HCT116 (cell line): ENCODE measurements around the gene LIPK.

Experiments used
- ATF3 ChIP-seq: IDR thresholded peaks from 2 replicates; pipeline ENCODE4 v1.6.1; 2012
- CTCF ChIP-seq, 3 experiments: fragments of 200-600 bp in 1 of 3; sonication (generic) in 1 of 3; IDR thresholded peaks in 2 of 3; conservative IDR thresholded peaks in 1 of 3; 2 replicates each; pipeline ENCODE4 v1.5.1; 2012 to 2017; ENCODE audit warnings: low read depth in 2 of 3, low read length in 2 of 3, antibody characterized with exemption in 1 of 3, borderline replicate concordance in 1 of 3, control low read depth in 1 of 3, mild to moderate bottlenecking in 1 of 3, mixed read lengths in 1 of 3, mixed run types in 1 of 3, moderate library complexity in 1 of 3; ENCODE audit not compliant: insufficient read depth in 1 of 3
- EZH2phosphoT487 ChIP-seq: fragments of 200-600 bp; IDR thresholded peaks from 2 replicates; pipeline ENCODE4 v1.6.1; 2018; ENCODE audit warnings: antibody characterized with exemption, borderline replicate concordance
- POLR2AphosphoS5 ChIP-seq: IDR thresholded peaks from 2 replicates; pipeline ENCODE4 v1.6.1; 2011; ENCODE audit warnings: mild to moderate bottlenecking, low read depth, low read length, moderate library complexity
- REST ChIP-seq: IDR thresholded peaks from 2 replicates; pipeline ENCODE4 v1.6.1; 2012; ENCODE audit warnings: low read depth
- SIN3A ChIP-seq: IDR thresholded peaks from 2 replicates; pipeline ENCODE4 v1.6.1; 2012; ENCODE audit warnings: low read depth
- SRF ChIP-seq: IDR thresholded peaks from 2 replicates; pipeline ENCODE4 v1.6.1; 2012; ENCODE audit warnings: low read depth
- ZNF274 ChIP-seq: fragments of 200-500 bp; sonication (Bioruptor generic); IDR thresholded peaks from 2 replicates; pipeline ENCODE4 v1.6.1; 2014; ENCODE audit warnings: mild to moderate bottlenecking, low read depth, low read length, inconsistent platforms

- no peak for TF ChIP-seq ATF3
- no peak for TF ChIP-seq POLR2AphosphoS5
- TF ChIP-seq SRF, result no peak
- no peak for TF ChIP-seq CTCF (IDR thresholded peaks at IDR 0.05 in 2 of 3, conservative IDR thresholded peaks at IDR 0.05 in 1 of 3; ENCODE audit: borderline replicate concordance in 1 of 3, insufficient read depth in 1 of 3, low read depth in 2 of 3, low read length in 2 of 3)
- TF ChIP-seq EZH2phosphoT487, result no peak
- TF ChIP-seq ZNF274, result no peak
- TF ChIP-seq SIN3A, result no peak
- no peak for TF ChIP-seq REST
Observed at GRCh38 chr10:88670497-88670896, 35.6 kb upstream of the LIPK start.
